Testis (tissue), 2 donors: ENCODE results near the gene CSMD2.

Experiments used
- CTCF ChIP-seq, 3 experiments: fragments of 450-650 bp in 2 of 3; fragments of 200-600 bp in 1 of 3; sonication (generic) in 1 of 3; IDR thresholded peaks; one replicate each; pipeline ENCODE4 v1.5.1; 2016 to 2019; ENCODE audit warnings: antibody characterized with exemption in 3 of 3, mild to moderate bottlenecking in 2 of 3, moderate library complexity in 1 of 3
- POLR2A ChIP-seq: fragments of 450-650 bp; IDR thresholded peaks from one replicate; pipeline ENCODE4 v1.6.1; 2017; ENCODE audit warnings: antibody characterized with exemption, mild to moderate bottlenecking, moderate library complexity

GRCh38 chr1:34028381-34029055 lies 136.5 kb downstream of the CSMD2 start:
- TF ChIP-seq CTCF (IDR thresholded peaks at IDR 0.05) (no peak), POLR2A (no peak)
